Neural progenitor cell (in vitro differentiated cells): ENCODE data around the gene PLGRKT. TPM values are rescaled to one million over a fixed set of nuclear protein-coding genes. Genes with fewer than 3 reads are reported as not detected.
A peak's percentile ranks its signal among the peaks of the same experiment; 100 is the strongest.

Experiments
- DNase-seq: peaks from one replicate; pipeline ENCODE4 v3.0.0-alpha.2; 2016; ENCODE audit warnings: low spot score
- H2AFZ ChIP-seq: fragments of 200-600 bp; sonication (generic); replicated peaks from 2 replicates; pipeline ENCODE4 v1.6.1; 2016; ENCODE audit warnings: antibody characterized with exemption
- H3F3A ChIP-seq: fragments of 200-600 bp; sonication (generic); 2 replicates; pipeline ENCODE4 v1.6.1; 2016; ENCODE audit warnings: antibody characterized with exemption, low read depth
- H3K27ac ChIP-seq: fragments of 200-600 bp; sonication (generic); 2 replicates; pipeline ENCODE4 v1.5.1; 2016; ENCODE audit warnings: mild to moderate bottlenecking
- H3K27me3 ChIP-seq: fragments of 200-600 bp; sonication (generic); 2 replicates; pipeline ENCODE4 v1.6.1; 2016; ENCODE audit warnings: mild to moderate bottlenecking, moderate library complexity
- H3K36me3 ChIP-seq: fragments of 200-600 bp; sonication (generic); 2 replicates; pipeline ENCODE4 v1.5.1; 2016
- H3K4me1 ChIP-seq: fragments of 200-600 bp; sonication (generic); 2 replicates; pipeline ENCODE4 v1.6.1; 2016; ENCODE audit warnings: mixed run types
- H3K4me2 ChIP-seq: fragments of 200-600 bp; sonication (generic); 2 replicates; pipeline ENCODE4 v1.6.1; 2016
- H3K4me3 ChIP-seq: fragments of 200-600 bp; sonication (generic); 2 replicates; pipeline ENCODE4 v1.5.1; 2016
- H3K79me2 ChIP-seq: fragments of 200-600 bp; sonication (generic); 2 replicates; pipeline ENCODE4 v1.6.1; 2016; ENCODE audit warnings: low read depth
- H3K9ac ChIP-seq: fragments of 200-600 bp; sonication (generic); 2 replicates; pipeline ENCODE4 v1.6.1; 2016
- H3K9me3 ChIP-seq: fragments of 200-600 bp; sonication (generic); 2 replicates; pipeline ENCODE4 v1.5.1; 2016; ENCODE audit warnings: low read depth
- H4K20me1 ChIP-seq: fragments of 200-600 bp; sonication (generic); 2 replicates; pipeline ENCODE4 v1.6.1; 2016; ENCODE audit warnings: low read depth
- H3K27ac Mint-ChIP-seq: 3 replicates; pipeline ENCODE4 v1.8.0; 2021; ENCODE audit warnings: mixed read lengths
- H3K27me3 Mint-ChIP-seq: 2 replicates; pipeline ENCODE4 v1.8.0; 2022; ENCODE audit warnings: low read depth, mild to moderate bottlenecking, inconsistent platforms, moderate library complexity, mixed read lengths; ENCODE audit not compliant: insufficient read depth
- H3K36me3 Mint-ChIP-seq: 3 replicates; pipeline ENCODE4 v1.8.0; 2021; ENCODE audit warnings: mixed read lengths
- H3K4me1 Mint-ChIP-seq: 3 replicates; pipeline ENCODE4 v1.8.0; 2021; ENCODE audit warnings: mixed read lengths
- H3K4me3 Mint-ChIP-seq: 3 replicates; pipeline ENCODE4 v1.8.0; 2021; ENCODE audit warnings: mild to moderate bottlenecking, moderate library complexity, mixed read lengths
- H3K9me3 Mint-ChIP-seq: 3 replicates; pipeline ENCODE4 v1.8.0; 2020; ENCODE audit warnings: mixed read lengths
- CTCF ChIP-seq: fragments of 200-600 bp; sonication (generic); IDR thresholded peaks from 2 replicates; pipeline ENCODE4 v1.5.1; 2017; ENCODE audit warnings: antibody characterized with exemption, mild to moderate bottlenecking
- EZH2 ChIP-seq: fragments of 200-600 bp; sonication (generic); IDR thresholded peaks from 2 replicates; pipeline ENCODE4 v1.6.1; 2017; ENCODE audit warnings: antibody characterized with exemption, mild to moderate bottlenecking, moderate library complexity
- EZH2phosphoT487 ChIP-seq: fragments of 200-600 bp; sonication (generic); IDR thresholded peaks from 2 replicates; pipeline ENCODE4 v1.6.1; 2017; ENCODE audit warnings: antibody characterized with exemption
- total RNA-seq: library from RNA; depleted of rRNA; stranded (reverse); fragments of >200 nt; gene quantifications from 2 replicates; pipeline ENCODE4 v1.2.3, GENCODE V29; 2015; ENCODE audit warnings: low replicate concordance

Gene PLGRKT
- total RNA-seq, 1 donor from 2014 or later: 37.7 TPM

- no peak overlapping the region for H3K9ac ChIP-seq
- H3K27me3 Mint-ChIP-seq: no peaks in the 10 kb centered on the region
These were observed 15.3 kb upstream of the PLGRKT start for GRCh38 chr9:5453004-5453403.

GRCh38 chr9:5452286-5452609 lies 14.5 kb upstream of the PLGRKT start:
- no peak overlapping the region for H3K4me3 Mint-ChIP-seq
- H3K9me3 Mint-ChIP-seq: no peaks in the 10 kb centered on the region
- Histone ChIP-seq H3K27ac (no peak overlapping the region), H3K9ac (no peak overlapping the region), H3K4me1 (peaks cover 3% of the 10 kb centered on the region), H3K27me3 (peaks cover 11% of the 10 kb centered on the region), H2AFZ (no peak overlapping the region), H3K4me3 (no peak overlapping the region), H3F3A (no peaks in the 10 kb centered on the region), H4K20me1 (no peaks in the 10 kb centered on the region), H3K9me3 (no peaks in the 10 kb centered on the region), H3K36me3 (no peaks in the 10 kb centered on the region), H3K4me2 (no peak overlapping the region), H3K79me2 (no peaks in the 10 kb centered on the region)
- no peaks in the 10 kb centered on the region for H3K4me1 Mint-ChIP-seq
- TF ChIP-seq CTCF (no peak), EZH2 (no peak)
- no peaks in the 10 kb centered on the region for H3K27me3 Mint-ChIP-seq
- DNase-seq: no peak
- no peak overlapping the region for H3K27ac Mint-ChIP-seq
- H3K36me3 Mint-ChIP-seq: no peaks in the 10 kb centered on the region

More at GRCh38 chr9:5453004-5453403, 15.3 kb upstream of the PLGRKT start:
- TF ChIP-seq CTCF (no peak), EZH2 (no peak)
- no peaks in the 10 kb centered on the region for H3K36me3 ChIP-seq
- H3K4me3 Mint-ChIP-seq: no peak overlapping the region
- no peaks in the 10 kb centered on the region for H4K20me1 ChIP-seq
- H3K27ac Mint-ChIP-seq: no peak overlapping the region
- H3K27me3 ChIP-seq: peaks cover 11% of the 10 kb centered on the region
- H3K4me3 ChIP-seq: no peak overlapping the region
- no peaks in the 10 kb centered on the region for H3K79me2 ChIP-seq
- no peak overlapping the region for H3K4me2 ChIP-seq
- no peaks in the 10 kb centered on the region for H3F3A ChIP-seq
- H3K36me3 Mint-ChIP-seq: no peaks in the 10 kb centered on the region
- H3K27ac ChIP-seq: no peak overlapping the region
- no peak for DNase-seq
- no peak overlapping the region for H2AFZ ChIP-seq
- peaks cover 2% of the 10 kb centered on the region for H3K4me1 Mint-ChIP-seq
- H3K4me1 ChIP-seq: peaks cover 3% of the 10 kb centered on the region
- no peaks in the 10 kb centered on the region for H3K9me3 ChIP-seq
- no peaks in the 10 kb centered on the region for H3K9me3 Mint-ChIP-seq

- Histone ChIP-seq H4K20me1 (no peaks in the 10 kb centered on the region), H3F3A (no peaks in the 10 kb centered on the region), H3K4me1 (peaks cover 3% of the 10 kb centered on the region), H3K27ac (no peak within 1 kb of the TSS), H3K27me3 (peaks cover 11% of the 10 kb centered on the region), H3K9me3 (no peaks in the 10 kb centered on the region), H3K4me2 (peak within 1 kb of the TSS; percentile 78), H2AFZ (peak within 1 kb of the TSS; percentile 68), H3K4me3 (peak within 1 kb of the TSS; percentile 47), H3K79me2 (no peaks in the 10 kb centered on the region), H3K36me3 (no peaks in the 10 kb centered on the region), H3K9ac (no peak within 1 kb of the TSS)
- Mint-ChIP-seq H3K4me1 (no peaks in the 10 kb centered on the region), H3K9me3 (no peaks in the 10 kb centered on the region), H3K36me3 (no peaks in the 10 kb centered on the region), H3K27ac (no peak within 1 kb of the TSS), H3K4me3 (peak within 1 kb of the TSS; percentile 80), H3K27me3 (no peaks in the 10 kb centered on the region)
- TF ChIP-seq EZH2: no peak
- TF ChIP-seq EZH2phosphoT487: no peak
- TF ChIP-seq CTCF: peak; percentile 62
- peak; percentile 89 for DNase-seq
These were observed 12.8 kb upstream of the PLGRKT start, which contains the start of gene CD274 for GRCh38 chr9:5450359-5451091. Gene CD274 (plus strand): TSS chr9:5450542. CDS start chr9:5456114, 5,572 bp downstream.
